ENCODE results near the gene ANKRD23. TPM values are rescaled to one million over a fixed set of nuclear protein-coding genes. Genes with fewer than 3 reads are reported as not detected.
A peak's percentile ranks its signal among the peaks of the same experiment; 100 is the strongest.

ANKRD23 gene
- total and polyA plus RNA-seq, 4 donors = 2.6 to 14.4 (median 7.8) TPM

- H3K9me3 ChIP-seq (ENCODE audit: control insufficient read depth, insufficient read depth, low read length) = no peaks in the 10 kb centered on the region
- WGBS (ENCODE audit: insufficient coverage) = 79% methylated on average over 11 of the region's 12 CpGs
- no peak for DNase-seq (ENCODE audit: low read depth in 4 of 6, low spot score in 6 of 6)
- peaks cover 51% of the 10 kb centered on the region for H3K4me1 ChIP-seq (ENCODE audit: control insufficient read depth, insufficient read depth, low read length)
- no peak overlapping the region for H3K4me3 ChIP-seq (ENCODE audit: low read depth, low read length)
- H3K27ac ChIP-seq (ENCODE audit: low read depth, low read length) = no peak overlapping the region
- H3K27me3 ChIP-seq (ENCODE audit: control insufficient read depth, insufficient read depth, low read length) = no peaks in the 10 kb centered on the region
- peaks cover 42% of the 10 kb centered on the region for H3K36me3 ChIP-seq (ENCODE audit: control insufficient read depth, insufficient read depth, low read length)
Measured at GRCh38 chr2:96819876-96820511, 23.8 kb downstream of the ANKRD23 start.

- Histone ChIP-seq H3K4me3 (ENCODE audit: low read depth, low read length) (no peak overlapping the region), H3K4me1 (ENCODE audit: control insufficient read depth, insufficient read depth, low read length) (peaks cover 51% of the 10 kb centered on the region), H3K36me3 (ENCODE audit: control insufficient read depth, insufficient read depth, low read length) (peaks cover 35% of the 10 kb centered on the region), H3K27ac (ENCODE audit: low read depth, low read length) (no peak overlapping the region), H3K9me3 (ENCODE audit: control insufficient read depth, insufficient read depth, low read length) (no peaks in the 10 kb centered on the region), H3K27me3 (ENCODE audit: control insufficient read depth, insufficient read depth, low read length) (no peaks in the 10 kb centered on the region)
- WGBS (ENCODE audit: insufficient coverage) = 73% methylated on average over 10 of the region's 10 CpGs
- no peak for DNase-seq (ENCODE audit: low read depth in 4 of 6, low spot score in 6 of 6)
Measured at GRCh38 chr2:96819128-96819875, 24.5 kb downstream of the ANKRD23 start.

GRCh38 chr2:96817882-96818281, 25.9 kb downstream of the ANKRD23 start:
- no peak for DNase-seq (ENCODE audit: low read depth in 4 of 6, low spot score in 6 of 6)
- Histone ChIP-seq H3K36me3 (ENCODE audit: control insufficient read depth, insufficient read depth, low read length) (peaks cover 26% of the 10 kb centered on the region), H3K9me3 (ENCODE audit: control insufficient read depth, insufficient read depth, low read length) (no peaks in the 10 kb centered on the region), H3K4me1 (ENCODE audit: control insufficient read depth, insufficient read depth, low read length) (peaks cover 48% of the 10 kb centered on the region), H3K4me3 (ENCODE audit: low read depth, low read length) (peak overlapping the region; percentile 47), H3K27me3 (ENCODE audit: control insufficient read depth, insufficient read depth, low read length) (no peaks in the 10 kb centered on the region), H3K27ac (ENCODE audit: low read depth, low read length) (no peak overlapping the region)
- WGBS (ENCODE audit: insufficient coverage) = 80% methylated on average over 5 of the region's 8 CpGs

- H3K36me3 ChIP-seq (ENCODE audit: control insufficient read depth, insufficient read depth, low read length) = peaks cover 23% of the 10 kb centered on the region
- H3K4me3 ChIP-seq (ENCODE audit: low read depth, low read length) = peak overlapping the region; percentile 47
- no peaks in the 10 kb centered on the region for H3K9me3 ChIP-seq (ENCODE audit: control insufficient read depth, insufficient read depth, low read length)
- H3K4me1 ChIP-seq (ENCODE audit: control insufficient read depth, insufficient read depth, low read length) = peaks cover 48% of the 10 kb centered on the region
- DNase-seq (ENCODE audit: low read depth in 4 of 6, low spot score in 6 of 6) = peak in 2 of 6 donors; percentile 37 to 44
- H3K27ac ChIP-seq (ENCODE audit: low read depth, low read length) = no peak overlapping the region
- H3K27me3 ChIP-seq (ENCODE audit: control insufficient read depth, insufficient read depth, low read length) = no peaks in the 10 kb centered on the region
- under 1% methylated on average over 87 of the region's 89 CpGs for WGBS (ENCODE audit: insufficient coverage)
Measured at GRCh38 chr2:96816836-96817702, 26.8 kb downstream of the ANKRD23 start.

- Histone ChIP-seq H3K36me3 (ENCODE audit: control insufficient read depth, insufficient read depth, low read length) (peaks cover 22% of the 10 kb centered on the region), H3K4me3 (ENCODE audit: low read depth, low read length) (peak within 1 kb of the TSS; percentile 47), H3K27ac (ENCODE audit: low read depth, low read length) (peak within 1 kb of the TSS; percentile 67), H3K27me3 (ENCODE audit: control insufficient read depth, insufficient read depth, low read length) (no peaks in the 10 kb centered on the region), H3K4me1 (ENCODE audit: control insufficient read depth, insufficient read depth, low read length) (peaks cover 47% of the 10 kb centered on the region), H3K9me3 (ENCODE audit: control insufficient read depth, insufficient read depth, low read length) (no peaks in the 10 kb centered on the region)
- under 1% methylated on average over 103 of the region's 103 CpGs for WGBS (ENCODE audit: insufficient coverage)
- DNase-seq (ENCODE audit: low read depth in 4 of 6, low spot score in 6 of 6) = peak; percentile 73 to 98 (median 90)
Measured at GRCh38 chr2:96816127-96816835, 27.5 kb downstream of the ANKRD23 start, which contains the start of gene CNNM3. Gene CNNM3, plus strand, starts transcription at chr2:96816268. Its CDS starts 10 bp downstream, at chr2:96816278.

GRCh38 chr2:96815326-96816126, 28.3 kb downstream of the ANKRD23 start:
- WGBS (ENCODE audit: insufficient coverage) = 0% methylated on average over 54 of the region's 60 CpGs
- no peaks in the 10 kb centered on the region for H3K9me3 ChIP-seq (ENCODE audit: control insufficient read depth, insufficient read depth, low read length)
- peak overlapping the region; percentile 67 for H3K27ac ChIP-seq (ENCODE audit: low read depth, low read length)
- H3K4me3 ChIP-seq (ENCODE audit: low read depth, low read length) = peak overlapping the region; percentile 45
- peaks cover 40% of the 10 kb centered on the region for H3K4me1 ChIP-seq (ENCODE audit: control insufficient read depth, insufficient read depth, low read length)
- DNase-seq (ENCODE audit: low read depth in 4 of 6, low spot score in 6 of 6) = peak in 2 of 6 donors; percentile 26 to 51
- peaks cover 25% of the 10 kb centered on the region for H3K36me3 ChIP-seq (ENCODE audit: control insufficient read depth, insufficient read depth, low read length)
- H3K27me3 ChIP-seq (ENCODE audit: control insufficient read depth, insufficient read depth, low read length) = no peaks in the 10 kb centered on the region

- Histone ChIP-seq H3K4me3 (ENCODE audit: low read depth, low read length) (no peak overlapping the region), H3K4me1 (ENCODE audit: control insufficient read depth, insufficient read depth, low read length) (peaks cover 21% of the 10 kb centered on the region), H3K9me3 (ENCODE audit: control insufficient read depth, insufficient read depth, low read length) (no peaks in the 10 kb centered on the region), H3K27me3 (ENCODE audit: control insufficient read depth, insufficient read depth, low read length) (no peaks in the 10 kb centered on the region), H3K27ac (ENCODE audit: low read depth, low read length) (no peak overlapping the region), H3K36me3 (ENCODE audit: control insufficient read depth, insufficient read depth, low read length) (peaks cover 29% of the 10 kb centered on the region)
- no peak for DNase-seq (ENCODE audit: low read depth in 4 of 6, low spot score in 6 of 6)
- 100% methylated on average over 1 of the region's 4 CpGs for WGBS (ENCODE audit: insufficient coverage)
Measured at GRCh38 chr2:96813656-96814055, 30.2 kb downstream of the ANKRD23 start.

- no peak overlapping the region for H3K27ac ChIP-seq (ENCODE audit: low read depth, low read length)
- H3K4me3 ChIP-seq (ENCODE audit: low read depth, low read length) = no peak overlapping the region
- H3K4me1 ChIP-seq (ENCODE audit: control insufficient read depth, insufficient read depth, low read length) = peaks cover 5% of the 10 kb centered on the region
- H3K36me3 ChIP-seq (ENCODE audit: control insufficient read depth, insufficient read depth, low read length) = peaks cover 32% of the 10 kb centered on the region
- 20% methylated on average over 1 of the region's 3 CpGs for WGBS (ENCODE audit: insufficient coverage)
- no peak for DNase-seq (ENCODE audit: low read depth in 4 of 6, low spot score in 6 of 6)
- H3K9me3 ChIP-seq (ENCODE audit: control insufficient read depth, insufficient read depth, low read length) = no peaks in the 10 kb centered on the region
- no peaks in the 10 kb centered on the region for H3K27me3 ChIP-seq (ENCODE audit: control insufficient read depth, insufficient read depth, low read length)
Measured at GRCh38 chr2:96811917-96812316, 31.9 kb downstream of the ANKRD23 start.

Measured in spinal cord (tissue), 10 donors.